SK-N-SH (cell line): ENCODE measurements around the gene HBZ. TPM values are rescaled to one million over a fixed set of nuclear protein-coding genes. Genes with fewer than 3 reads are reported as not detected.

Experiments
- CTCF ChIA-PET: fragments of 300-600, 350-600 bp; formaldehyde crosslinking; extraction: SDS; loops from one replicate; lab custom pipeline; 2021; lab: Yijun Ruan, JAX
- POLR2A ChIA-PET: fragments of 350-600 bp; sonication (Branson Sonifier 250); formaldehyde crosslinking; extraction: SDS; loops from one replicate; lab custom pipeline; 2020; ENCODE audit warnings: antibody characterized with exemption, inconsistent platforms; lab: Yijun Ruan, JAX
- DNase-seq: peaks from one replicate; pipeline ENCODE4 v3.0.0; 2012
- H2AFZ ChIP-seq: fragments of 200-600 bp; sonication (generic); 2 replicates; pipeline ENCODE4 v1.8.1; 2016; ENCODE audit warnings: antibody characterized with exemption, mild to moderate bottlenecking, low read depth
- H3F3A ChIP-seq: fragments of 200-600 bp; sonication (generic); replicated peaks from 2 replicates; pipeline ENCODE3; 2016; ENCODE audit warnings: antibody characterized with exemption, mild to moderate bottlenecking; ENCODE audit not compliant: insufficient read depth
- H3K27ac ChIP-seq, 2 experiments: fragments of 200-500 bp in 1 of 2; fragments of 200-600 bp in 1 of 2; sonication (Bioruptor generic) in 1 of 2; sonication (generic), shearing (Covaris generic) in 1 of 2; 2 replicates each; pipeline versions ENCODE4 v1.5.1 to v1.6.1; 2014 to 2016; ENCODE audit warnings: low read depth in 2 of 2, inconsistent platforms in 1 of 2, low read length in 1 of 2, mild to moderate bottlenecking in 1 of 2, mixed read lengths in 1 of 2
- H3K27me3 ChIP-seq: fragments of 200-600 bp; sonication (generic), shearing (Covaris generic); 2 replicates; pipeline ENCODE4 v1.6.1; 2016; ENCODE audit warnings: mixed run types; ENCODE audit not compliant: insufficient read depth
- H3K36me3 ChIP-seq, 2 experiments: fragments of 200-500 bp in 1 of 2; fragments of 200-600 bp in 1 of 2; sonication (Bioruptor generic) in 1 of 2; sonication (generic) in 1 of 2; replicated peaks in 1 of 2; 2 replicates each; pipeline versions ENCODE3 to v1.5.1; 2014 to 2016; ENCODE audit warnings: low read length in 1 of 2, mild to moderate bottlenecking in 1 of 2; ENCODE audit not compliant: insufficient read depth in 2 of 2, control insufficient read depth in 1 of 2
- H3K4me1 ChIP-seq, 2 experiments: fragments of 200-500 bp in 1 of 2; fragments of 200-600 bp in 1 of 2; sonication (Bioruptor generic) in 1 of 2; sonication (generic), shearing (Covaris generic) in 1 of 2; 2 replicates each; pipeline versions ENCODE4 v1.5.1 to v1.6.1; 2014 to 2016; ENCODE audit warnings: low read depth in 1 of 2, low read length in 1 of 2, mixed run types in 1 of 2; ENCODE audit not compliant: insufficient read depth in 2 of 2, control insufficient read depth in 1 of 2
- H3K4me2 ChIP-seq: fragments of 200-600 bp; sonication (generic), shearing (Covaris generic); 2 replicates; pipeline ENCODE4 v1.6.1; 2017; ENCODE audit warnings: mixed run types
- H3K4me3 ChIP-seq, 2 experiments: fragments of 200-500 bp in 1 of 2; fragments of 200-600 bp in 1 of 2; sonication (Bioruptor generic) in 1 of 2; sonication (generic), shearing (Covaris generic) in 1 of 2; 2 replicates each; pipeline versions ENCODE4 v1.5.1 to v1.8.1; 2014 to 2016; ENCODE audit warnings: low read depth in 2 of 2, inconsistent platforms in 1 of 2, low read length in 1 of 2, mild to moderate bottlenecking in 1 of 2, mixed read lengths in 1 of 2, moderate library complexity in 1 of 2
- H3K79me2 ChIP-seq: fragments of 200-600 bp; sonication (generic); 2 replicates; pipeline ENCODE4 v1.8.1; 2017; ENCODE audit warnings: mild to moderate bottlenecking; ENCODE audit not compliant: insufficient read depth
- H3K9ac ChIP-seq: fragments of 200-600 bp; sonication (generic); 2 replicates; pipeline ENCODE4 v1.6.1; 2017; ENCODE audit warnings: mixed run types
- H3K9me2 ChIP-seq: fragments of 200-600 bp; sonication (generic); 2 replicates; pipeline ENCODE4 v1.6.1; 2017; ENCODE audit warnings: mixed run types
- H3K9me3 ChIP-seq: fragments of 200-600 bp; sonication (generic); 2 replicates; pipeline ENCODE4 v1.6.1; 2017; ENCODE audit warnings: mixed run types, mild to moderate bottlenecking, moderate library complexity
- H4K20me1 ChIP-seq: fragments of 200-600 bp; sonication (generic); 2 replicates; pipeline ENCODE4 v1.6.1; 2017; ENCODE audit warnings: mild to moderate bottlenecking, mixed run types; ENCODE audit not compliant: insufficient read depth
- CHD2 ChIP-seq: fragments of 150-350 bp; IDR thresholded peaks from 2 replicates; pipeline ENCODE4 v1.6.1; 2018; ENCODE audit warnings: low read length; ENCODE audit not compliant: partially characterized antibody
- CTCF ChIP-seq: fragments of 200-600 bp; sonication (generic); IDR thresholded peaks from 2 replicates; pipeline ENCODE4 v1.6.1; 2017; ENCODE audit warnings: antibody characterized with exemption, mild to moderate bottlenecking, moderate library complexity
- EZH2phosphoT487 ChIP-seq: fragments of 200-600 bp; sonication (generic); IDR thresholded peaks from 2 replicates; pipeline ENCODE4 v1.6.1; 2017; ENCODE audit warnings: low read depth, mixed run types, mild to moderate bottlenecking, antibody characterized with exemption, moderate library complexity, borderline replicate concordance
- FOSL2 ChIP-seq: IDR thresholded peaks from 2 replicates; pipeline ENCODE4 v1.4.0; 2012; ENCODE audit warnings: low read depth, mild to moderate bottlenecking, moderate library complexity, borderline replicate concordance
- FOXM1 ChIP-seq: IDR thresholded peaks from 2 replicates; pipeline ENCODE4 v1.4.0; 2012; ENCODE audit warnings: low read depth, mild to moderate bottlenecking
- GATA2 ChIP-seq: sonication (generic); formaldehyde crosslinking; IDR thresholded peaks from 2 replicates; pipeline ENCODE4 v1.5.0; 2020; ENCODE audit warnings: mild to moderate bottlenecking, missing genetic modification reagents
- JUND ChIP-seq: IDR thresholded peaks from 2 replicates; pipeline ENCODE4 v1.4.0; 2012
- MXI1 ChIP-seq: IDR thresholded peaks from 2 replicates; pipeline ENCODE4 v1.6.1; 2012; ENCODE audit warnings: mild to moderate bottlenecking, low read depth, low read length, improper control_type of control experiment
- NRF1 ChIP-seq: IDR thresholded peaks from 2 replicates; pipeline ENCODE4 v1.6.1; 2012; ENCODE audit warnings: low read depth, mild to moderate bottlenecking, low read length
- PBX3 ChIP-seq: IDR thresholded peaks from 2 replicates; pipeline ENCODE4; 2012
- POLR2AphosphoS5 ChIP-seq: IDR thresholded peaks from 2 replicates; pipeline ENCODE4 v1.6.1; 2012; ENCODE audit warnings: low read depth, low read length
- RCOR1 ChIP-seq: fragments of 150-350 bp; IDR thresholded peaks from 2 replicates; pipeline ENCODE4 v1.6.1; 2017; ENCODE audit warnings: antibody characterized with exemption, low read length
- RFX5 ChIP-seq: IDR thresholded peaks from 2 replicates; pipeline ENCODE4 v1.6.1; 2012; ENCODE audit warnings: mild to moderate bottlenecking, improper control_type of control experiment, low read length
- SIN3A ChIP-seq: IDR thresholded peaks from 2 replicates; pipeline ENCODE4 v1.6.1; 2012; ENCODE audit warnings: low read depth, mild to moderate bottlenecking, low read length, moderate library complexity, borderline replicate concordance
- TAF1 ChIP-seq: IDR thresholded peaks from 2 replicates; pipeline ENCODE4 v1.6.1; 2012; ENCODE audit warnings: low read depth, mild to moderate bottlenecking, low read length, moderate library complexity, borderline replicate concordance
- TCF12 ChIP-seq: IDR thresholded peaks from 2 replicates; pipeline ENCODE4 v1.4.0; 2012
- TEAD4 ChIP-seq: IDR thresholded peaks from 2 replicates; pipeline ENCODE4 v1.4.0; 2012; ENCODE audit warnings: mild to moderate bottlenecking, borderline replicate concordance; ENCODE audit not compliant: insufficient read depth
- USF2 ChIP-seq: fragments of 150-350 bp; IDR thresholded peaks from 2 replicates; pipeline ENCODE4 v1.6.1; 2017; ENCODE audit warnings: antibody characterized with exemption, low read length, low read depth, borderline replicate concordance
- YY1 ChIP-seq: IDR thresholded peaks from 2 replicates; pipeline ENCODE4 v1.4.0; 2012; ENCODE audit warnings: low read depth, mild to moderate bottlenecking
- ZBTB33 ChIP-seq: IDR thresholded peaks from 2 replicates; pipeline ENCODE4 v1.4.0; 2012; ENCODE audit warnings: low read depth, borderline replicate concordance
- WGBS: methylation state at CpG from one replicate; pipeline ENCODE4 v1.1.6; 2017; ENCODE audit warnings: low lambda C conversion rate; 5-methylcytosine and 5-hydroxymethylcytosine counted together
- polyA plus RNA-seq, 3 experiments: library from polyadenylated mRNA; depleted of rRNA; stranded (reverse); fragments of >200 nt; gene quantifications; 2 replicates each; pipeline ENCODE4 v1.2.3, GENCODE V29; 2012
- TF ChIP-seq, protein P1 (sequence below): IDR thresholded peaks from 2 replicates; pipeline ENCODE4 v1.4.0; 2012; ENCODE audit warnings: low read depth
- TF ChIP-seq, protein P2 (sequence below): fragments of 150-350 bp; IDR thresholded peaks from 2 replicates; pipeline ENCODE4 v1.6.1; 2016; ENCODE audit warnings: mild to moderate bottlenecking, low read depth, low read length

Gene HBZ
- polyA plus RNA-seq, 1 of the 3 experiments (the other 2 are of a cell fraction) = not detected

- CTCF ChIA-PET = interaction anchor here (0.6 to 7.5 kb wide), 71 partner anchors 8 to 384 kb away, joined by 3 to 120 read pairs (median 4); partner anchors contain the start of genes ARHGDIG, AXIN1, HBM and NPRL3
- Histone ChIP-seq H3K4me1 (peaks cover 0 to 10% of the 10 kb centered on the region in 2 experiments; a peak in 1 of 4 replicates), H2AFZ (no peak overlapping the region), H3K9me3 (no peaks in the 10 kb centered on the region), H3K27ac (no peak overlapping the region), H4K20me1 (peaks cover 11% of the 10 kb centered on the region), H3K4me3 (peak overlapping the region; percentile 42 to 56), H3K79me2 (no peaks in the 10 kb centered on the region)
- POLR2A ChIA-PET = interaction anchor here (1.0 kb wide), 1 partner anchor 74 kb away, joined by 3 read pairs; no protein-coding TSS in a partner anchor
- peak; percentile 95 for DNase-seq
- TF ChIP-seq FOSL2 = no peak
- peak; percentile 62; the same call in 1 of the 2 replicates for TF ChIP-seq SIN3A
- TF ChIP-seq CTCF = no peak
- TF ChIP-seq NRF1 = no peak
- TF ChIP-seq PBX3 = 0 out of 2 replicates have a peak, but pooled peaks have one; percentile 8
- peak; percentile 95 for TF ChIP-seq ZBTB33
- TF ChIP-seq RFX5 = no peak
- no peak for TF ChIP-seq GATA2 (CRISPR knock-in tag)
- TF ChIP-seq, protein P1, sequence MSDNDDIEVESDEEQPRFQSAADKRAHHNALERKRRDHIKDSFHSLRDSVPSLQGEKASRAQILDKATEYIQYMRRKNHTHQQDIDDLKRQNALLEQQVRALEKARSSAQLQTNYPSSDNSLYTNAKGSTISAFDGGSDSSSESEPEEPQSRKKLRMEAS = peak; percentile 96
- TF ChIP-seq JUND = no peak
- 0 out of 2 replicates have a peak, but pooled peaks have one; percentile 43 for TF ChIP-seq MXI1
- TF ChIP-seq CHD2 = peak; percentile 97
- no peak for TF ChIP-seq POLR2AphosphoS5
- 0 out of 2 replicates have a peak, but pooled peaks have one; percentile 30 for TF ChIP-seq RCOR1
- no peak for TF ChIP-seq YY1
- TF ChIP-seq EZH2phosphoT487 = no peak
- TF ChIP-seq FOXM1 = no peak
- no peak for TF ChIP-seq USF2
- no peak for TF ChIP-seq TAF1
- TF ChIP-seq TCF12 = no peak
- TF ChIP-seq, protein P2, sequence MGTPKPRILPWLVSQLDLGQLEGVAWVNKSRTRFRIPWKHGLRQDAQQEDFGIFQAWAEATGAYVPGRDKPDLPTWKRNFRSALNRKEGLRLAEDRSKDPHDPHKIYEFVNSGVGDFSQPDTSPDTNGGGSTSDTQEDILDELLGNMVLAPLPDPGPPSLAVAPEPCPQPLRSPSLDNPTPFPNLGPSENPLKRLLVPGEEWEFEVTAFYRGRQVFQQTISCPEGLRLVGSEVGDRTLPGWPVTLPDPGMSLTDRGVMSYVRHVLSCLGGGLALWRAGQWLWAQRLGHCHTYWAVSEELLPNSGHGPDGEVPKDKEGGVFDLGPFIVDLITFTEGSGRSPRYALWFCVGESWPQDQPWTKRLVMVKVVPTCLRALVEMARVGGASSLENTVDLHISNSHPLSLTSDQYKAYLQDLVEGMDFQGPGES = no peak
- TF ChIP-seq TEAD4 = no peak
- TF ChIP-seq, all 33 proteins: peak for 7
- H3K27me3 ChIP-seq = peaks cover 14% of the 10 kb centered on the region
- H3K36me3 ChIP-seq = peaks cover 3 to 6% of the 10 kb centered on the region in 2 experiments
- WGBS = 0% methylated on average over 18 of the region's 89 CpGs
- H3K4me2 ChIP-seq = peak overlapping the region; percentile 91
- no peak overlapping the region for H3K9ac ChIP-seq
- H3F3A ChIP-seq = peaks cover 4% of the 10 kb centered on the region
- H3K9me2 ChIP-seq = no peaks in the 10 kb centered on the region
Observed at GRCh38 chr16:180681-181564, 28.5 kb downstream of the HBZ start.
